ENCODE data around the gene DUSP3. TPM values are rescaled to one million over a fixed set of nuclear protein-coding genes. Genes with fewer than 3 reads are reported as not detected.

Gene DUSP3
- total and polyA plus RNA-seq, 10 of the 15 experiments (the other 5 are each of a cell fraction or from before 2014, with no cell fraction given) = 1.5 to 12.1 (median 3.8) TPM

GRCh38 chr17:43741636-43742035 is 37.1 kb downstream of the DUSP3 start (continued):
- TF ChIP-seq CUX1 (IDR thresholded peaks at IDR 0.05; ENCODE audit: insufficient replicate concordance, low read depth, low read length) = no peak
- TF ChIP-seq BCL3 (IDR thresholded peaks at IDR 0.05; ENCODE audit: borderline replicate concordance, insufficient read depth, low read depth, low read length, poor library complexity, severe bottlenecking) = no peak
- TF ChIP-seq NFYA (IDR thresholded peaks at IDR 0.05; ENCODE audit: borderline replicate concordance, low read depth, low read length) = no peak
- no peak for TF ChIP-seq ASH2L (IDR thresholded peaks at IDR 0.05; ENCODE audit: borderline replicate concordance, low read depth)

GRCh38 chr17:43740541-43740940 is 38.2 kb downstream of the DUSP3 start:
- Histone ChIP-seq H4K20me1 (ENCODE audit: control insufficient read depth, insufficient read depth) (no peaks in the 10 kb centered on the region), H3K9ac (ENCODE audit: control insufficient read depth, insufficient read depth, low read length) (no peak overlapping the region), H3K27ac (ENCODE audit: control insufficient read depth, insufficient read depth) (no peak overlapping the region), H3K27me3 (replicated peaks in 1 of 2; ENCODE audit: control insufficient read depth in 2 of 2, insufficient read depth in 2 of 2, low read length in 1 of 2) (peaks cover 3 to 5% of the 10 kb centered on the region in 2 experiments), H2AFZ (ENCODE audit: control insufficient read depth, low read depth, low read length) (no peak overlapping the region), H3K79me2 (ENCODE audit: control insufficient read depth, insufficient read depth, low read length) (no peaks in the 10 kb centered on the region), H3K4me1 (ENCODE audit: control insufficient read depth, insufficient read depth, low read length) (no peaks in the 10 kb centered on the region), H3K4me2 (ENCODE audit: control insufficient read depth, insufficient read depth) (no peak overlapping the region), H3K36me3 (ENCODE audit: control insufficient read depth in 2 of 2, insufficient read depth in 2 of 2, low read length in 1 of 2) (no peaks in the 10 kb centered on the region), H3K9me3 (replicated peaks; ENCODE audit: control insufficient read depth, insufficient read depth, low read length) (no peaks in the 10 kb centered on the region; the same call in 2 of the 3 replicates), H3K4me3 (no peak overlapping the region)
- in situ Hi-C loops (cut with MboI) (no loop called here), intact Hi-C loops (cut with micrococcal nuclease; ENCODE audit: unreplicated experiment) (no loop called here)
- BruUV-seq (replicated peaks) = no TSS peak
- ChIA-PET CTCF (interaction anchor here (0.7 to 1.1 kb wide), 3 partner anchors 26 to 63 kb away, joined by 3 to 4 read pairs (median 3); no protein-coding TSS in a partner anchor), SMC1A (ENCODE audit: uncharacterized antibody, unreplicated experiment) (interaction anchor here (0.9 kb wide), 1 partner anchor 46 kb away, joined by 3 read pairs; no protein-coding TSS in a partner anchor), POLR2A (no interaction called here), RAD21 (ENCODE audit: unreplicated experiment) (interaction anchor here (0.5 kb wide), 1 partner anchor 55 kb away, joined by 3 read pairs; no protein-coding TSS in a partner anchor)
- FAIRE-seq (no peak), ATAC-seq (no peak), DNase-seq (ENCODE audit: low read depth, low spot score) (no peak)
- no peak for TF ChIP-seq BRCA1 (IDR thresholded peaks at IDR 0.05; ENCODE audit: low read depth, low read length)
- TF ChIP-seq EED (IDR thresholded peaks at IDR 0.05; ENCODE audit: low read depth) = no peak
- TF ChIP-seq MTA3 (IDR thresholded peaks at IDR 0.05; ENCODE audit: borderline replicate concordance, low read length) = no peak
- TF ChIP-seq ZNF384 (IDR thresholded peaks at IDR 0.05; ENCODE audit: borderline replicate concordance, low read depth, low read length) = no peak
- WGBS (ENCODE audit: insufficient coverage, insufficient replicate concordance, low lambda C conversion rate, missing lambda C conversion rate) = 0% methylated on average over 4 of the region's 4 CpGs
